K562 (cell line): Measurements from ENCODE around the gene CBX8. TPM values are rescaled to one million over a fixed set of nuclear protein-coding genes. Genes with fewer than 3 reads are reported as not detected.

Experiments used
- ARHGAP35 ChIP-seq: fragments of 450-650 bp; IDR thresholded peaks from 2 replicates; pipeline ENCODE4 v1.6.1; 2018; ENCODE audit not compliant: partially characterized antibody
- CBX1 ChIP-seq: sonication (generic); IDR thresholded peaks from 2 replicates; pipeline ENCODE4 v1.6.1; 2016; ENCODE audit warnings: antibody characterized with exemption, low read depth, mild to moderate bottlenecking
- CLOCK ChIP-seq: fragments of 250-450 bp; sonication (Bioruptor Pico); IDR thresholded peaks from 2 replicates; pipeline ENCODE4 v1.4.0; 2020; ENCODE audit warnings: mild to moderate bottlenecking, moderate library complexity, borderline replicate concordance
- GATAD2B ChIP-seq: fragments of 450-650 bp; IDR thresholded peaks from 2 replicates; pipeline ENCODE4 v1.6.1; 2017; ENCODE audit warnings: mild to moderate bottlenecking, borderline replicate concordance
- HNRNPL ChIP-seq: fragments of 200-400 bp; formaldehyde crosslinking; IDR thresholded peaks from 2 replicates; pipeline ENCODE4 v1.6.1; 2017; ENCODE audit warnings: low read depth, mild to moderate bottlenecking, low read length
- JUN ChIP-seq, 2 experiments: sonication (generic) in 1 of 2; formaldehyde crosslinking in 1 of 2; IDR thresholded peaks; 2 replicates each; pipeline versions ENCODE4 v1.6.1 to v1.8.0; 2012 to 2022; ENCODE audit warnings: borderline replicate concordance in 2 of 2, mild to moderate bottlenecking in 2 of 2, improper control_type of control experiment in 1 of 2, low read depth in 1 of 2, low read length in 1 of 2, missing genetic modification reagents in 1 of 2
- LARP7 ChIP-seq: fragments of 450-650 bp; IDR thresholded peaks from 2 replicates; pipeline ENCODE4 v1.6.1; 2016
- MNT ChIP-seq, 2 experiments: fragments of 450-650 bp; conservative IDR thresholded peaks; 2 replicates each; pipeline ENCODE4 v1.6.1; 2017; ENCODE audit warnings: mild to moderate bottlenecking in 2 of 2, moderate library complexity in 2 of 2
- NR2C2 ChIP-seq, 2 experiments: fragments of 200-800 bp in 1 of 2; sonication (Bioruptor generic) in 1 of 2; sonication (generic) in 1 of 2; formaldehyde crosslinking in 1 of 2; IDR thresholded peaks; 2 replicates each; pipeline versions ENCODE4 v1.6.1 to v1.8.0; 2016 to 2022; ENCODE audit warnings: mild to moderate bottlenecking in 1 of 2, missing compliant biosample characterization in 1 of 2, missing genetic modification characterization in 1 of 2, missing genetic modification reagents in 1 of 2
- PHF21A ChIP-seq: fragments of 450-650 bp; IDR thresholded peaks from 2 replicates; pipeline ENCODE4 v1.6.1; 2017; ENCODE audit warnings: low read depth, borderline replicate concordance
- POLR2G ChIP-seq: fragments of 200-400 bp; formaldehyde crosslinking; IDR thresholded peaks from 2 replicates; pipeline ENCODE4 v1.6.1; 2017; ENCODE audit warnings: low read depth, mild to moderate bottlenecking, antibody characterized with exemption, low read length, moderate library complexity
- SAP30 ChIP-seq: fragments of 200-600 bp; sonication (generic); IDR thresholded peaks from 2 replicates; pipeline ENCODE4 v1.6.1; 2012; ENCODE audit warnings: borderline replicate concordance, low read depth, mild to moderate bottlenecking, moderate library complexity, low read length, control low read depth, inconsistent platforms; ENCODE audit not compliant: insufficient read depth, poor library complexity, severe bottlenecking
- SMARCB1 ChIP-seq: IDR thresholded peaks from 2 replicates; pipeline ENCODE4 v1.6.1; 2011; ENCODE audit warnings: improper control_type of control experiment, low read depth; ENCODE audit not compliant: insufficient read length
- TAF1 ChIP-seq: IDR thresholded peaks from 2 replicates; pipeline ENCODE4 v1.6.1; 2011; ENCODE audit warnings: mild to moderate bottlenecking, low read length, moderate library complexity; ENCODE audit not compliant: insufficient read depth, control insufficient read depth, severe bottlenecking; ENCODE audit errors: extremely low read depth
- TRIM24 ChIP-seq, 2 experiments: fragments of 450-650 bp; IDR thresholded peaks; 2 replicates each; pipeline ENCODE4 v1.6.1; 2016
- ZNF740 ChIP-seq, 3 experiments: fragments of 200-800 bp in 1 of 3; sonication (Bioruptor generic) in 1 of 3; sonication (generic) in 1 of 3; formaldehyde crosslinking in 1 of 3; IDR thresholded peaks; 2 replicates each; pipeline versions ENCODE4 v1.6.1 to v1.8.0; 2016 to 2022; ENCODE audit warnings: mild to moderate bottlenecking in 2 of 3, missing compliant biosample characterization in 2 of 3, missing genetic modification characterization in 2 of 3, missing genetic modification reagents in 1 of 3
- polyA plus RNA-seq, 8 experiments: library from polyadenylated mRNA; depleted of rRNA in 4 of 8; stranded (reverse) in 5 of 8; unstranded in 3 of 8; fragments of >200 nt; fragmentation: Nextera tagmentation in 2 of 8; fragmentation: Illumina TruSeq in 1 of 8; extraction: Ambion mirVana in 2 of 8; extraction: Trizol in 1 of 8; gene quantifications; 2 replicates each; pipeline versions ENCODE4 v1.2.1 to v1.2.3, GENCODE V29; 2011 to 2014; ENCODE audit warnings: inconsistent platforms in 1 of 8, missing spikeins in 1 of 8
- total RNA-seq, 7 experiments: library from RNA; depleted of rRNA in 6 of 7; stranded (reverse); fragments of >200 nt in 6 of 7; fragmentation: Illumina TruSeq in 2 of 7; extraction: Trizol in 2 of 7; gene quantifications; 2 replicates each; pipeline versions ENCODE4 v1.2.1 to v1.2.3, GENCODE V29; 2011 to 2021; ENCODE audit warnings: low replicate concordance in 1 of 7
- TF ChIP-seq, protein P1 (sequence below), 2 experiments: fragments of 450-650 bp; IDR thresholded peaks; 2 replicates each; pipeline ENCODE4 v1.6.1; 2016

Gene CBX8
- total and polyA plus RNA-seq, 9 of the 15 experiments (the other 6 are each of a cell fraction or from before 2014, with no cell fraction given): 0.08 to 11.9 (median 2.6) TPM

DNA sequence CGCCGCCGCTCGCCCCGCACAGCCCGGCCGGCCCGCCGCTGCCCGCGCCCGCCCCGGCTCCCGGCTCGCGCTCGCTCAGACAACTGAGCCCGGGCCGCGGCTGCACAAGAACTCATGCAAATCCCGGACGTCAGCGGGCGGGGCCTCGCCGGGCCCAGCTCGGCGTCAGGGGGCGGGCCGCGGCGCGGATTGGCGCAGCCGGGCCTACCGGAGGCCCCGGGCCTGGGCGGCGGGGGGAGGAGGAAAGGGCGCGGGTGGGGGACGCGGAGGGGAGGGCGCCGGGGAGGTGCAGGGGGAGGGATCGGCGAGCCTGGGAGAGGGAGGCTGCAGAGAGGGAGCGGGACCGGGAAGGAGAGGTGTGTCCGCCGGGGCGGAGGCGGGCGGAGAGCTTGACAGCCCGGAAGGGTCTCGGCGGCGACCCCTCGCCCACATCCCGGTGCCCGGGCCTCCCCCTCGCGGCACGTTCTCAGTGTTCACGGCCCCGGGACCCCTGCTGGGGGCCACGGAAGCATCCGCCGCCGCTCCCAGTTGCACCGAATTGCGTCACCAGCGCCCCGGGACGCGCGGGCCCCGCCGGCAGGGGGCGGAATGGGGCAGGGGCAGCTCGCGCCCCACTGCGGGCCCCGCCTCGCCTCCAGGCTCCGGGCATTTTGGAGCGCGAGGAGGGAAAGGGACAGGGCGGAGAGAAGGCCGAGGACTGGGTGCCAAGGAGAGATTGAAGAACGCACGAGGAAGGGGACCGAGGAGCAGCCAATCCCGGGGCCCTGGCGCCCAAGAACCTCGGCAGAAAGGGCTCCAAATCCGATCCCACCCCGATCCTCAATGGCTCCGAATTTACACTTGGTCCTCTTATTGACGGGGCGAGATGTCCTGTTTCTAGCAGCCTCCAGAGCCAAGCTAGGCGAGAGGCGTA lies 42.7 kb upstream of the CBX8 start, which contains the start of gene CBX4 (continued):
- TF ChIP-seq, protein P1, sequence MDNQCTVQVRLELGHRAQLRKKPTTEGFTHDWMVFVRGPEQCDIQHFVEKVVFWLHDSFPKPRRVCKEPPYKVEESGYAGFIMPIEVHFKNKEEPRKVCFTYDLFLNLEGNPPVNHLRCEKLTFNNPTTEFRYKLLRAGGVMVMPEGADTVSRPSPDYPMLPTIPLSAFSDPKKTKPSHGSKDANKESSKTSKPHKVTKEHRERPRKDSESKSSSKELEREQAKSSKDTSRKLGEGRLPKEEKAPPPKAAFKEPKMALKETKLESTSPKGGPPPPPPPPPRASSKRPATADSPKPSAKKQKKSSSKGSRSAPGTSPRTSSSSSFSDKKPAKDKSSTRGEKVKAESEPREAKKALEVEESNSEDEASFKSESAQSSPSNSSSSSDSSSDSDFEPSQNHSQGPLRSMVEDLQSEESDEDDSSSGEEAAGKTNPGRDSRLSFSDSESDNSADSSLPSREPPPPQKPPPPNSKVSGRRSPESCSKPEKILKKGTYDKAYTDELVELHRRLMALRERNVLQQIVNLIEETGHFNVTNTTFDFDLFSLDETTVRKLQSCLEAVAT (IDR thresholded peaks at IDR 0.05): no peak
- TF ChIP-seq TAF1 (peak; percentile 96), CBX1 (peak; percentile 93), CLOCK (CRISPR knock-in tag) (no peak), ZNF740 (CRISPR knock-in tag; IDR thresholded peaks at IDR 0.05) (peak; percentile 82), ZNF740 (tag; IDR thresholded peaks at IDR 0.05) (0 out of 4 replicates have a peak, but pooled peaks of 1 of the 2 experiments have one; percentile 42), JUN (IDR thresholded peaks at IDR 0.05; ENCODE audit: borderline replicate concordance, low read depth, low read length) (peak; percentile 92), JUN (CRISPR knock-in tag; IDR thresholded peaks at IDR 0.05; ENCODE audit: borderline replicate concordance) (peak; percentile 57; the same call in 1 of the 2 replicates), GATAD2B (peak; percentile 95; the same call in 1 of the 2 replicates), LARP7 (no peak), POLR2G (peak; percentile 89), MNT (conservative IDR thresholded peaks at IDR 0.05) (peak; percentile 49 to 83; a peak in 2 of 4 replicates), ARHGAP35 (no peak), PHF21A (peak; percentile 50; the same call in 1 of the 2 replicates), SAP30 (peak; percentile 50), TRIM24 (IDR thresholded peaks at IDR 0.05) (peak; percentile 40 to 92; a peak in 3 of 4 replicates), NR2C2 (CRISPR knock-in tag; IDR thresholded peaks at IDR 0.05) (peak; percentile 56; the same call in 1 of the 2 replicates), NR2C2 (tag; IDR thresholded peaks at IDR 0.05) (peak; percentile 81), HNRNPL (peak; percentile 81; the same call in 1 of the 2 replicates), SMARCB1 (no peak)
